Suprapubic skin (tissue), 4 donors: ENCODE data around the gene PCNX2.
"Not testable (repeated sequence)": the region's sequence is repeated elsewhere in the genome, so short reads cannot be mapped to it uniquely, and the experiment has no call there.

ENCODE experiments used
- CTCF ChIP-seq, 2 donors: fragments of 200-600 bp in 1 of 2; fragments of 450-650 bp in 1 of 2; sonication (generic) in 1 of 2; IDR thresholded peaks; one replicate each; pipeline ENCODE4 v1.5.1; 2016 to 2019; ENCODE audit warnings: antibody characterized with exemption in 2 of 2, mild to moderate bottlenecking in 1 of 2, moderate library complexity in 1 of 2
- POLR2A ChIP-seq, 2 donors: fragments of 450-650 bp; IDR thresholded peaks; one replicate each; pipeline ENCODE4 v1.6.1; 2017; ENCODE audit warnings: antibody characterized with exemption in 2 of 2, mild to moderate bottlenecking in 2 of 2, moderate library complexity in 2 of 2
- POLR2AphosphoS5 ChIP-seq, 3 donors: sonication (generic); formaldehyde crosslinking; IDR thresholded peaks; one replicate each; pipeline ENCODE4 v1.6.1; 2017; ENCODE audit warnings: antibody characterized with exemption in 3 of 3

- not testable (repeated sequence) for TF ChIP-seq POLR2AphosphoS5, CTCF, POLR2A (IDR thresholded peaks at IDR 0.05)
These were observed 214.7 kb downstream of the PCNX2 start for GRCh38 chr1:233080827-233081226.
